ENCODE data around the gene MDFI.

- TF ChIP-seq TAF1 (IDR thresholded peaks at IDR 0.05; ENCODE audit: borderline replicate concordance, insufficient read depth, low read length) (no peak), SIN3A (IDR thresholded peaks at IDR 0.05; ENCODE audit: borderline replicate concordance, insufficient read depth, low read length) (no peak), FOXP2 (optimal IDR thresholded peaks at IDR 0.05; ENCODE audit: borderline replicate concordance, extremely low read depth, extremely low read length, insufficient read depth) (no peak), POLR2AphosphoS5 (IDR thresholded peaks at IDR 0.05; ENCODE audit: low read depth, low read length) (no peak)
These were observed 42.1 kb upstream of the MDFI start for GRCh38 chr6:41596096-41596685.
